Breast epithelium (tissue), 4 donors: ENCODE measurements around the gene ZMYND8. TPM values are rescaled to one million over a fixed set of nuclear protein-coding genes. Genes with fewer than 3 reads are reported as not detected.

Experiments
- DNase-seq, 2 donors: peaks; one replicate each; pipeline ENCODE4 v3.0.0-alpha.2; 2019; ENCODE audit warnings: low spot score in 2 of 2
- H3K27ac ChIP-seq, 2 donors: fragments of 200-600 bp; sonication (generic) in 1 of 2; one replicate each; pipeline ENCODE4 v1.5.1; 2016 to 2019; ENCODE audit warnings: mild to moderate bottlenecking in 1 of 2
- H3K27me3 ChIP-seq, 2 donors: fragments of 200-600 bp; sonication (generic) in 1 of 2; one replicate each; pipeline versions ENCODE4 v1.5.1 to v1.6.0; 2017 to 2019; ENCODE audit warnings: control low read depth in 1 of 2, mild to moderate bottlenecking in 1 of 2
- H3K36me3 ChIP-seq: fragments of 200-600 bp; one replicate; pipeline ENCODE4 v1.5.1; 2019
- H3K4me1 ChIP-seq, 2 donors: fragments of 200-600 bp; sonication (generic); one replicate each; pipeline ENCODE4 v1.5.1; 2016 to 2019; ENCODE audit warnings: control low read depth in 1 of 2
- H3K4me3 ChIP-seq, 3 donors: fragments of 200-600 bp; sonication (generic); 1 replicate in 2 of 3; 2 replicates in 1 of 3; pipeline ENCODE4 v1.5.1; 2016 to 2019; ENCODE audit warnings: mild to moderate bottlenecking in 3 of 3, moderate library complexity in 2 of 3
- H3K9me3 ChIP-seq, 2 donors: fragments of 200-600 bp; sonication (generic) in 1 of 2; one replicate each; pipeline ENCODE4 v1.5.1; 2016 to 2019; ENCODE audit warnings: control low read depth in 1 of 2
- POLR2A ChIP-seq: fragments of 450-650 bp; IDR thresholded peaks from one replicate; pipeline ENCODE4 v1.6.1; 2016; ENCODE audit warnings: antibody characterized with exemption, mild to moderate bottlenecking, moderate library complexity
- POLR2AphosphoS5 ChIP-seq, 3 donors: sonication (generic); formaldehyde crosslinking; IDR thresholded peaks; one replicate each; pipeline ENCODE4 v1.6.1; 2017; ENCODE audit warnings: antibody characterized with exemption in 3 of 3
- intact Hi-C: fragments of 100-400 bp; cut with DNase I; formaldehyde crosslinking; loops from one replicate; pipeline ENCODE4 v1.15.1; 2023; ENCODE audit warnings: low total_unique reads
- total RNA-seq, 3 donors: library from RNA; depleted of rRNA; stranded (reverse); fragments of >200 nt; gene quantifications; one replicate each; pipeline ENCODE4 v1.1.0, GENCODE V29; 2016
- TF ChIP-seq, protein P1 (sequence below), 3 donors: fragments of 450-650 bp; IDR thresholded peaks; one replicate each; pipeline ENCODE4 v1.5.1; 2016 to 2017; ENCODE audit warnings: antibody characterized with exemption in 3 of 3, mild to moderate bottlenecking in 3 of 3, moderate library complexity in 3 of 3

Gene ZMYND8
- total RNA-seq, 3 donors from 2014 or later, result 40.6 to 47.7 (median 41.4) TPM

DNA sequence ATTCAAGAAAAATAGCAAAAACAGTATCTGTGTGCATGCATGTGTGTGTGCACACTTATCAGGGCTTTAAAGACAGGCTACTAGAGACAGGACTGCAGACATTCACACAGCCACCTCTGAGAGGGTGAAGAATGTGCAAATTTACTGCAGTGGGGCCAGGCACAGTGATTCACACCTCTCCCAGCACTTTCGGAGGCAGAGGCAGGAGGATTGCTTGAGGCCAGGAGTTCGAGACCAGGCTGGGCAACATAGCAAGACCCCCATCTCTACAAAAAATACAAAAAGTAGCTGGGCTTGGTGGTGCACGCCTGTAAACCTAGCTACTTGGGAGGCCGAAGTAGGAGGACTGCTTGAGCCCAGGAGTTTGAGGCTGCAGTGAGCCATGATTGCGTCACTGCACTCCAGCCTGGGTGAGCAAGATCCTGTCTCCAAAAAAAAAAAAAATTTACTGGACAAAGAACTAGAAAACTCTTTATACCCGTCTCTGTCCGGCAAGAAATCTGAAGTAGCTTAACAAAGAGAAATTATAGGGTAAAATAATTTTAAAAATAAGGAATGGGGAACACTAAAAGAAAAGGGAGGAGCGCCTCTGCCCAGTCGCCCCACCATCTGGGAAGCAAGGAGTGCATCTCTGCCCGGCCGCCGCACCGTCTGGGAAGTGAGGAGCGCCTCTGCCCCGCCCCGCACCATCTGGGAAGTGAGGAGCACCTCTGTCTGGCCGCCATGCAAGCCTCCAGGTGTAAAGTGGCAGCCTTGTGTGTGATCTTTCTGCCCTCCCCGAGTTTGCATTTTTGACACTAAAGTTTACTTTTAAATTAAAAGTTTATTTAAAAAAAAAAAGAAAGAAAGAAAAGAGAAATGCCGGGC is 105.1 kb downstream of the ZMYND8 start:
- intact Hi-C loops, result no loop called here
- no peaks in the 10 kb centered on the region for H3K27me3 ChIP-seq
- TF ChIP-seq POLR2AphosphoS5 (IDR thresholded peaks at IDR 0.05), result no peak
- TF ChIP-seq POLR2A, result no peak
- TF ChIP-seq, protein P1, sequence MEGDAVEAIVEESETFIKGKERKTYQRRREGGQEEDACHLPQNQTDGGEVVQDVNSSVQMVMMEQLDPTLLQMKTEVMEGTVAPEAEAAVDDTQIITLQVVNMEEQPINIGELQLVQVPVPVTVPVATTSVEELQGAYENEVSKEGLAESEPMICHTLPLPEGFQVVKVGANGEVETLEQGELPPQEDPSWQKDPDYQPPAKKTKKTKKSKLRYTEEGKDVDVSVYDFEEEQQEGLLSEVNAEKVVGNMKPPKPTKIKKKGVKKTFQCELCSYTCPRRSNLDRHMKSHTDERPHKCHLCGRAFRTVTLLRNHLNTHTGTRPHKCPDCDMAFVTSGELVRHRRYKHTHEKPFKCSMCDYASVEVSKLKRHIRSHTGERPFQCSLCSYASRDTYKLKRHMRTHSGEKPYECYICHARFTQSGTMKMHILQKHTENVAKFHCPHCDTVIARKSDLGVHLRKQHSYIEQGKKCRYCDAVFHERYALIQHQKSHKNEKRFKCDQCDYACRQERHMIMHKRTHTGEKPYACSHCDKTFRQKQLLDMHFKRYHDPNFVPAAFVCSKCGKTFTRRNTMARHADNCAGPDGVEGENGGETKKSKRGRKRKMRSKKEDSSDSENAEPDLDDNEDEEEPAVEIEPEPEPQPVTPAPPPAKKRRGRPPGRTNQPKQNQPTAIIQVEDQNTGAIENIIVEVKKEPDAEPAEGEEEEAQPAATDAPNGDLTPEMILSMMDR (IDR thresholded peaks at IDR 0.05), result no peak
- H3K27ac ChIP-seq, result no peak overlapping the region
- no peaks in the 10 kb centered on the region for H3K9me3 ChIP-seq
- no peak for DNase-seq
- H3K4me1 ChIP-seq, result no peaks in the 10 kb centered on the region
- no peak overlapping the region for H3K4me3 ChIP-seq
- H3K36me3 ChIP-seq, result peaks cover 10% of the 10 kb centered on the region

GRCh38 chr20:47250360-47250759 is 106.1 kb downstream of the ZMYND8 start:
- no peak overlapping the region for H3K27ac ChIP-seq
- TF ChIP-seq POLR2A (no peak), POLR2AphosphoS5 (IDR thresholded peaks at IDR 0.05) (no peak)
- TF ChIP-seq, protein P1 (IDR thresholded peaks at IDR 0.05), result no peak
- no peaks in the 10 kb centered on the region for H3K27me3 ChIP-seq
- no peaks in the 10 kb centered on the region for H3K9me3 ChIP-seq
- H3K36me3 ChIP-seq, result peaks cover 10% of the 10 kb centered on the region
- no peak for DNase-seq
- no peaks in the 10 kb centered on the region for H3K4me1 ChIP-seq
- no peak overlapping the region for H3K4me3 ChIP-seq
- intact Hi-C loops, result no loop called here

DNA sequence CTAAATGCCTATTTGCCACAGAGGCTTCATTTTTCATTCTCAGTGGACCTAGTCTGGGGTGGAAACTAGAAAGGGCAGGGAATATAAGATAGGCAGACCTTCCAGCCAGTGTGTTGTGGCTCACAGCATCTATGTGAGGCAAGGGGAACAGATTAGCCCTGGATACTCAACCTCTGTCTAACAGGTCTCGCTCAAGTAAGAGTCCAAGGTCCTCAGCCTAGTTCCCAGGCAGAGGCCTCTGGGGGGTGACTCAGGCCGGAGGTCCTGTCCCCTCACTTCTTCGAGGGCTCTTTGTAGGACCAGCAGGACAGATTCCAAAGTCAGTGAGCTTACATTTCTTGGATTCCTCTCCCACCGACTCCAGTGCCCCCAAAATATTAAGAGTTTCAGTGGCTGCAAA is 106.6 kb downstream of the ZMYND8 start:
- Histone ChIP-seq H3K4me1 (no peaks in the 10 kb centered on the region), H3K4me3 (no peak overlapping the region), H3K9me3 (no peaks in the 10 kb centered on the region), H3K36me3 (peaks cover 10% of the 10 kb centered on the region), H3K27ac (no peak overlapping the region), H3K27me3 (no peaks in the 10 kb centered on the region)
- TF ChIP-seq POLR2A, result no peak
- no peak for TF ChIP-seq POLR2AphosphoS5 (IDR thresholded peaks at IDR 0.05)
- TF ChIP-seq, protein P1 (IDR thresholded peaks at IDR 0.05), result no peak
- DNase-seq, result no peak
- intact Hi-C loops, result loop anchor here (10.0 kb wide), 1 partner anchor 1985 kb away; no protein-coding TSS in a partner anchor

GRCh38 chr20:47248448-47248966 is 108.0 kb downstream of the ZMYND8 start:
- H3K9me3 ChIP-seq, result no peaks in the 10 kb centered on the region
- DNase-seq, result no peak
- peaks cover 10% of the 10 kb centered on the region for H3K36me3 ChIP-seq
- no peaks in the 10 kb centered on the region for H3K4me1 ChIP-seq
- TF ChIP-seq POLR2A, result no peak
- TF ChIP-seq, protein P1 (IDR thresholded peaks at IDR 0.05), result no peak
- no peak for TF ChIP-seq POLR2AphosphoS5 (IDR thresholded peaks at IDR 0.05)
- no peaks in the 10 kb centered on the region for H3K27me3 ChIP-seq
- intact Hi-C loops, result loop anchor here (10.0 kb wide), 1 partner anchor 1986 kb away; no protein-coding TSS in a partner anchor
- H3K4me3 ChIP-seq, result no peak overlapping the region
- H3K27ac ChIP-seq, result no peak overlapping the region

- Histone ChIP-seq H3K27ac (no peak overlapping the region), H3K36me3 (peaks cover 10% of the 10 kb centered on the region), H3K27me3 (no peaks in the 10 kb centered on the region), H3K9me3 (no peaks in the 10 kb centered on the region), H3K4me3 (no peak overlapping the region), H3K4me1 (no peaks in the 10 kb centered on the region)
- TF ChIP-seq POLR2AphosphoS5 (IDR thresholded peaks at IDR 0.05) (no peak), POLR2A (no peak)
- TF ChIP-seq, protein P1 (IDR thresholded peaks at IDR 0.05), result no peak
- DNase-seq, result no peak
- intact Hi-C loops, result loop anchor here (10.0 kb wide), 1 partner anchor 1987 kb away; no protein-coding TSS in a partner anchor
Measured at GRCh38 chr20:47247972-47248371, 108.5 kb downstream of the ZMYND8 start.
